GM13977 (cell line): ENCODE results near the gene CD84.

Source experiments
- DNase-seq: peaks from one replicate; pipeline ENCODE4 v3.0.0; 2012; ENCODE audit warnings: low spot score
- CTCF ChIP-seq: IDR thresholded peaks from 2 replicates; pipeline ENCODE4 v1.5.1; 2012; ENCODE audit warnings: mild to moderate bottlenecking, control low read depth; ENCODE audit not compliant: insufficient read depth; ENCODE audit errors: extremely low read depth, missing control alignments
- in situ Hi-C: fragments of 300-500 bp; cut with MboI; formaldehyde crosslinking; loops from one replicate; pipeline ENCODE4 v1.12.0; 2022; ENCODE audit warnings: low sequenced_read_pairs, low pct_unique_long_range_greater_than_20kb, mixed read lengths, inconsistent platforms; ENCODE audit not compliant: unreplicated experiment

The CD84 gene

DNA sequence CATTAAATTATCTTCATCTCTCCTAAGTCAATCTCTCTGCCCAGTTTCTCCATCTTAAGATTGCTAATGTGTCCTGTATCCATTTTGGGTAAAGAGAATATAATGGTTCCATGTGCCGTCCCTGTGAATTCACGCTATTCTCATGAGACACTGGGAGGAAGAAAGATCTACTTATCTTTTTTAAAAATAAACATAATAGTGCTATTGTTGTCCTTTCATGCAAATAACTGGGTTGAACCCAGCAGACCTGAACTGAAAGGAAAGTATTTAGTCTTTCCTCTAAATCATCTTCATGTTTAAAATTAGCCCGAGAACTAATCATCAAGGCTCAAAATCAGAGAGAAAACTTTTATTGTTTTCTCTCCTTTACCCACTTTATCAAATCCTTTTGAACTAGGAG is 45.2 kb upstream of the CD84 start:
- in situ Hi-C loops: no loop called here
- no peak for TF ChIP-seq CTCF
- DNase-seq: no peak

- DNase-seq: no peak
- in situ Hi-C loops: no loop called here
- no peak for TF ChIP-seq CTCF
These were observed 44.6 kb upstream of the CD84 start for GRCh38 chr1:160623862-160624261.

DNA sequence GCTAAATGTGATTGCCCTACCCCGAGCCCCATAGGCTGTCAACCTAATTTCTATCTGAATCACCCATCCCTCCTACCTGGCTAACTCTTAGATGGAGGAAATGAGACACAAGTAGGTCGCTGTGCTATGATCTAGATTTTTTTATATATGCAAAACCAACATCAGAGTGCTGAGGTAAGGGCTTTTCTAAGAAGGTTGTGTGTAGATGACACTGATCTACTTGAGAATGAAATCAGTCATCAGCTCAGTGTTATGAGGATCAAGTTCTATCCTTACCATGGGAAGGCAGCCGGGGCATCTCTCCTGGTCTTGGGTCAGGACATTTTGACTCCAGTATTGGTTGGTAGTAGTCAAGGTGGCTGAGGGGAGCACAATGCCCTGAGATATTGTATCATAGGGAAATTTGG is 43.9 kb upstream of the CD84 start:
- TF ChIP-seq CTCF: no peak
- in situ Hi-C loops: no loop called here
- peak; percentile 37 for DNase-seq

DNA sequence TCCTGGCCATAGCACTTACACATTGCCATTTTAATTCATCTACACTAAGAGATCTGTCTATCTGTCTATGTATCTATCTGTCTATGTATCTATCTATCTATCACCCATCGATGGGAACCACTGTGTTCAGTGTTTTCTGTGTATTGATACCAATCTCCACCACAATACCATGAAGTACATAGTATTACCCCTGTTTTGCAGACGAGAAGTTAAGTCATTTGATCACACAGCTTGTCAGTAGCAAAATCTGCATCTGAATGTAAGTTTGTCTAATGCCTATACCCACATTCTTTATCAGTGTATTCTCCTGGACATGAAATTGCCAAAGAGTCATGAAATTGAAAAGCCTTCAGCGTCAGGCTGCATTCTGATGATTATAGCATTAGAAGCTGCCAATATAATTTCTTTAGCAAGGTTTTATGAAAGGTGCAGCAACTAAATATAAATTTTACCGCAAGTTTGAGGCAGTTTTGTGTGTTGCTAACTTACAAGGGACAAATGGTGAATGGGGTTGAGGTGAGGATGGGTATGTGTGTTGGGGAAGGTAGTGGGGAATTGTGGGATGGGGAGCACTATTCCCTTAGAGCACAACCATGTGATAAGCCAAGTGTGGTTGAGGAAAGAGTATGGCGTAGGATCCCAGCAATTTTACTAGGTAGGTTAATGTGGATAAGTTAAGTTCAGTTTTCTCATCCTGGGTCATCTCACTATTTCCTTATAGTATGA is 43.4 kb upstream of the CD84 start:
- in situ Hi-C loops: no loop called here
- TF ChIP-seq CTCF: no peak
- DNase-seq: no peak

DNA sequence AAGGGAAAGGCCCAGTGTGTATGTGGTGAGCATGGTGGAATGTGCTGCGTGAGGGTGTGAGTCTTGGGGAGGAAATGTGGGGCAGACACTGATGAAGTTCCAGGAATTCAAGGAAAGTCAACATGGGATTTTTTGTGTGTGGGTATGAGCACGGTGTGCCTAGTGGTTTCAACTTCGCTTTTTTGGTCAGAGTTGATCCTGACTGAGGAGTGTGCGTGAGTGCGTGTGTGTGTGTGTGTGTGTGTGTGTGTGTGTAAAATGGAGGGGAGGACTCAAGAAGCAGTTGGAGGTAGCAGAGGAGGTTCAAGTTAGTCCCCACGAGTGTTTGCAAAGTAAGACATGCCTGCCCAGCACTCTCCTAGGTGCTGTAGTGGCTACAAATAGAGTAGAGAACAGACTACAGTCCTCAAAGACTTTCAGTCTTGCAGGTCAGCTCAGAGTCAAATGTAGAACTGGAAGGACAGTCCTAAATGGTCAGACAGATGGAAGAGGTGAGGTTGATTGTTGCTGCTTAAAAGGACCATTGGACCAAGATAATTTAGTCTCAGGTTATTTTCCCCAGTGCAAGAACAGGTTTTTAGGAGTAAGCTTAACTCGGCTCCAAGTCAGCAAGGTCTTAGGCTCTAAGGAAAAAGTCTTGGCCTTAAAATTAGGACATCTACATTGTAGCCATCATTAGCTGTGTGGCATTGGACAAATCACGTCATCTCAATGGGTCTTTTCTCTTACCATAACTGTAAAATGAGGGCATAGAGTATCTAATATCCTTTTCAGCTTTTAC is 42.5 kb upstream of the CD84 start:
- in situ Hi-C loops: no loop called here
- DNase-seq: no peak
- no peak for TF ChIP-seq CTCF

- TF ChIP-seq CTCF: no peak
- in situ Hi-C loops: no loop called here
- DNase-seq: no peak
These were observed 41.8 kb upstream of the CD84 start for GRCh38 chr1:160620942-160621632.
